Neural progenitor cell (in vitro differentiated cells): ENCODE measurements around the gene VAT1.

Experiments
- EZH2 ChIP-seq: fragments of 200-600 bp; sonication (generic); IDR thresholded peaks from 2 replicates; pipeline ENCODE4 v1.6.1; 2017; ENCODE audit warnings: antibody characterized with exemption, mild to moderate bottlenecking, moderate library complexity
- EZH2phosphoT487 ChIP-seq: fragments of 200-600 bp; sonication (generic); IDR thresholded peaks from 2 replicates; pipeline ENCODE4 v1.6.1; 2017; ENCODE audit warnings: antibody characterized with exemption
- TF ChIP-seq, protein P1 (sequence below): fragments of 200-600 bp; sonication (generic); IDR thresholded peaks from 2 replicates; pipeline ENCODE4 v1.5.1; 2017; ENCODE audit warnings: antibody characterized with exemption, mild to moderate bottlenecking

DNA sequence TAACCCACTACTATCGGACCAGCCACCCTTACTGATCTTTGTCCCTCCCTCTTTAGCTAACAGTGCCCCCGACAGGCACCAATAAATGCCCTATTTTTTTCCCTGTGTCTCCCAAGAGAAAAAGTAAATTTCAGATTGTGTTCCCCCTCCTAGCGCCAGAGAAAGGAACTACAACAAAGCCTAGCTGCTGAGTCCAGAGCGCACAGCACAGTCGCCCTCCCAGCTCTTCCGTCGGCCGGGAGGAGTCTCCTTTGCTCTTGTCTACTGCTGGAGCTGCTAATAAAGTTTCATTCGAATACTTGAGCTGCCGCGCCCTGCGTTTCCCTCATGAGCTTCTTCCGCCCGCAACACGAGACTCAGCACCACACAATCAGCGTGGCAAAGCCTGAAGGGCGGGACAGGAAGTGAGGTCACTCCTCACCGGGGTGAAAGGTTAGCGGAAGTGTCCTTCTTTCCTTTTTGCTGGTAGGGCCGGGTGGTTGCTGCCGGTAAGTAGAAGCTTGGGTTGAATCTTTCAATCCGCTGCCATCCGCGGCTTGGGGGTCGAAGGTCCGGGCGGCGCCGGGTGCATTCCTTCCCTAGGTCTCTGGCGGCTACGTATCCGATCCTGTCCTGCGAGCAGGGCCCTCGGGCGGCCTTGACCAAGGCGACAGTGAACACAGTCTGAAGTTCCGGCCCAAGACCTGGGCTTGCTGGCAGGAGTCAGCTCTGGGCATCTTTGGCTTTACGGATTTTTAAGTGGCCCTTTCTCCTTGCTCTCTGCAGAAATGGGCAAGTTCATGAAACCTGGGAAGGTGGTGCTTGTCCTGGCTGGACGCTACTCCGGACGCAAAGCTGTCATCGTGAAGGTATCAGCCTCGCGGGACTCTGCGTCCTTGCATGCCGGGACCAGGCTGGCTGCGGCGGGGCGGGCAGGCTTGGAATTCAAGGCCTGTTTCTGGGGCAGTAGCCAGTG is 23.9 kb downstream of the VAT1 start, which contains the start of gene RPL27:
- TF ChIP-seq, protein P1, sequence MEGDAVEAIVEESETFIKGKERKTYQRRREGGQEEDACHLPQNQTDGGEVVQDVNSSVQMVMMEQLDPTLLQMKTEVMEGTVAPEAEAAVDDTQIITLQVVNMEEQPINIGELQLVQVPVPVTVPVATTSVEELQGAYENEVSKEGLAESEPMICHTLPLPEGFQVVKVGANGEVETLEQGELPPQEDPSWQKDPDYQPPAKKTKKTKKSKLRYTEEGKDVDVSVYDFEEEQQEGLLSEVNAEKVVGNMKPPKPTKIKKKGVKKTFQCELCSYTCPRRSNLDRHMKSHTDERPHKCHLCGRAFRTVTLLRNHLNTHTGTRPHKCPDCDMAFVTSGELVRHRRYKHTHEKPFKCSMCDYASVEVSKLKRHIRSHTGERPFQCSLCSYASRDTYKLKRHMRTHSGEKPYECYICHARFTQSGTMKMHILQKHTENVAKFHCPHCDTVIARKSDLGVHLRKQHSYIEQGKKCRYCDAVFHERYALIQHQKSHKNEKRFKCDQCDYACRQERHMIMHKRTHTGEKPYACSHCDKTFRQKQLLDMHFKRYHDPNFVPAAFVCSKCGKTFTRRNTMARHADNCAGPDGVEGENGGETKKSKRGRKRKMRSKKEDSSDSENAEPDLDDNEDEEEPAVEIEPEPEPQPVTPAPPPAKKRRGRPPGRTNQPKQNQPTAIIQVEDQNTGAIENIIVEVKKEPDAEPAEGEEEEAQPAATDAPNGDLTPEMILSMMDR = peak; percentile 78
- TF ChIP-seq EZH2 (no peak), EZH2phosphoT487 (no peak)
